ENCODE results near the gene PDZD11.

DNA sequence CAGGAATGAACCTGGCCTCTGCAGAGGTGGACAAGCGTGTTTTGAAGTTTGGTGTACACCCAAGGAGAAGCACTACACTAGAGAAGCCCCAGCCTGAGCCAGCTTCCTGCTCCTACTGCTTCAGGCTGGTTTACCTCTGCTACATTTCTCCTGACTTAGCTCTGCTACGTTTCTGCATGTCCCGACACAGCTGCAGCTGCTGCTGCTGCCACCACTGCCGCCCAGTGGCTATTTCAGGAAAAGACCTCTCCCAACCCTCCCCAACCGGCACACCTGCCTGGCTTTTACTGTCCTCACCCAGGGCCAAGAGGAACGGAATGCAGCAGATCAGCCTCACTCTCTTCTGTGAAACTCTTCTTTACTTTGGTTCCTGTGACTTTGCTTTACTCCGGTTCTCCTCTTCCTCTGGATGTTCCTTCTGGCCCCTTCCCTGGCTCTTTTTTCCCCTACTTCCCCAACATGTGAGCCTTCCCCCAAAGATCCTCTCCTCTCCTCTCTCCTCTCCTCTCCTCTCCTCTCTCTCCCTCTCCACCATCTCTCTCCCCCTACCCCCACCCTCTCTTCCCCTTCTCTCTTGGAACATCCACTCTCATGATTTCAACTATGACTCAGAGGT is 26.7 kb downstream of the PDZD11 start:
- TF ChIP-seq POLR2A (IDR thresholded peaks at IDR 0.05; ENCODE audit: low read depth, low read length) (no peak), POLR2AphosphoS5 (IDR thresholded peaks at IDR 0.05; ENCODE audit: insufficient read depth, low read depth, low read length) (no peak), MYC (IDR thresholded peaks at IDR 0.05; ENCODE audit: low read depth, low read length) (no peak)
- TF ChIP-seq, protein P1, sequence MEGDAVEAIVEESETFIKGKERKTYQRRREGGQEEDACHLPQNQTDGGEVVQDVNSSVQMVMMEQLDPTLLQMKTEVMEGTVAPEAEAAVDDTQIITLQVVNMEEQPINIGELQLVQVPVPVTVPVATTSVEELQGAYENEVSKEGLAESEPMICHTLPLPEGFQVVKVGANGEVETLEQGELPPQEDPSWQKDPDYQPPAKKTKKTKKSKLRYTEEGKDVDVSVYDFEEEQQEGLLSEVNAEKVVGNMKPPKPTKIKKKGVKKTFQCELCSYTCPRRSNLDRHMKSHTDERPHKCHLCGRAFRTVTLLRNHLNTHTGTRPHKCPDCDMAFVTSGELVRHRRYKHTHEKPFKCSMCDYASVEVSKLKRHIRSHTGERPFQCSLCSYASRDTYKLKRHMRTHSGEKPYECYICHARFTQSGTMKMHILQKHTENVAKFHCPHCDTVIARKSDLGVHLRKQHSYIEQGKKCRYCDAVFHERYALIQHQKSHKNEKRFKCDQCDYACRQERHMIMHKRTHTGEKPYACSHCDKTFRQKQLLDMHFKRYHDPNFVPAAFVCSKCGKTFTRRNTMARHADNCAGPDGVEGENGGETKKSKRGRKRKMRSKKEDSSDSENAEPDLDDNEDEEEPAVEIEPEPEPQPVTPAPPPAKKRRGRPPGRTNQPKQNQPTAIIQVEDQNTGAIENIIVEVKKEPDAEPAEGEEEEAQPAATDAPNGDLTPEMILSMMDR (IDR thresholded peaks at IDR 0.05; ENCODE audit: extremely low read depth in 1 of 2, insufficient read depth in 1 of 2, low read depth in 1 of 2, low read length in 2 of 2) = peak; percentile 20 to 58
- TF ChIP-seq, protein P2, sequence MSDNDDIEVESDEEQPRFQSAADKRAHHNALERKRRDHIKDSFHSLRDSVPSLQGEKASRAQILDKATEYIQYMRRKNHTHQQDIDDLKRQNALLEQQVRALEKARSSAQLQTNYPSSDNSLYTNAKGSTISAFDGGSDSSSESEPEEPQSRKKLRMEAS (IDR thresholded peaks at IDR 0.05; ENCODE audit: insufficient read depth, insufficient read length) = no peak
